Subcutaneous abdominal adipose tissue (tissue), 5 donors: ENCODE results near the gene PDCD1.

Experiments used
- H3K27ac ChIP-seq: one replicate; pipeline ENCODE4 v1.7.0; 2013; ENCODE audit warnings: low read depth, mild to moderate bottlenecking, inconsistent platforms, low read length, moderate library complexity
- H3K27me3 ChIP-seq, 5 donors: one replicate each; pipeline ENCODE4 v1.7.0; 2013; ENCODE audit warnings: low read length in 5 of 5, inconsistent platforms in 1 of 5; ENCODE audit not compliant: control insufficient read depth in 5 of 5, insufficient read depth in 4 of 5
- H3K36me3 ChIP-seq, 5 donors: one replicate each; pipeline ENCODE4 v1.7.0; 2013; ENCODE audit warnings: low read length in 5 of 5; ENCODE audit not compliant: control insufficient read depth in 5 of 5, insufficient read depth in 5 of 5
- H3K4me1 ChIP-seq, 5 donors: one replicate each; pipeline ENCODE4 v1.7.0; 2013; ENCODE audit warnings: low read length in 5 of 5, mild to moderate bottlenecking in 3 of 5, moderate library complexity in 1 of 5; ENCODE audit not compliant: control insufficient read depth in 5 of 5, insufficient read depth in 5 of 5
- H3K4me3 ChIP-seq, 5 donors: one replicate each; pipeline ENCODE4 v1.7.0; 2013; ENCODE audit warnings: low read length in 5 of 5, low read depth in 1 of 5
- H3K9ac ChIP-seq, 5 donors: one replicate each; pipeline ENCODE4 v1.7.0; 2013; ENCODE audit warnings: low read length in 5 of 5, mild to moderate bottlenecking in 4 of 5, moderate library complexity in 3 of 5
- H3K9me3 ChIP-seq, 5 donors: one replicate each; pipeline ENCODE4 v1.7.0; 2013; ENCODE audit warnings: low read length in 5 of 5; ENCODE audit not compliant: control insufficient read depth in 5 of 5
- donor health status: healthy.
- donor health status: healthy.
- donor health status: healthy.
- donor health status: healthy.
- donor health status: healthy.

PDCD1 gene

GRCh38 chr2:241813644-241814392, 44.9 kb downstream of the PDCD1 start:
- Histone ChIP-seq H3K36me3 (no peaks in the 10 kb centered on the region), H3K4me1 (peaks cover 0 to 36% (median 19%) of the 10 kb centered on the region in 5 donors), H3K9ac (no peak overlapping the region), H3K27ac (no peak overlapping the region), H3K27me3 (peaks cover 0 to 11% (median 2%) of the 10 kb centered on the region in 5 donors), H3K4me3 (no peak overlapping the region), H3K9me3 (no peaks in the 10 kb centered on the region)

- Histone ChIP-seq H3K36me3 (no peaks in the 10 kb centered on the region), H3K9me3 (no peaks in the 10 kb centered on the region), H3K4me3 (no peak overlapping the region), H3K4me1 (peaks cover 0 to 33% (median 16%) of the 10 kb centered on the region in 5 donors), H3K27ac (no peak overlapping the region), H3K9ac (no peak overlapping the region), H3K27me3 (peaks cover 0 to 11% (median 2%) of the 10 kb centered on the region in 5 donors)
Observed at GRCh38 chr2:241812730-241813643, 45.7 kb downstream of the PDCD1 start.

DNA sequence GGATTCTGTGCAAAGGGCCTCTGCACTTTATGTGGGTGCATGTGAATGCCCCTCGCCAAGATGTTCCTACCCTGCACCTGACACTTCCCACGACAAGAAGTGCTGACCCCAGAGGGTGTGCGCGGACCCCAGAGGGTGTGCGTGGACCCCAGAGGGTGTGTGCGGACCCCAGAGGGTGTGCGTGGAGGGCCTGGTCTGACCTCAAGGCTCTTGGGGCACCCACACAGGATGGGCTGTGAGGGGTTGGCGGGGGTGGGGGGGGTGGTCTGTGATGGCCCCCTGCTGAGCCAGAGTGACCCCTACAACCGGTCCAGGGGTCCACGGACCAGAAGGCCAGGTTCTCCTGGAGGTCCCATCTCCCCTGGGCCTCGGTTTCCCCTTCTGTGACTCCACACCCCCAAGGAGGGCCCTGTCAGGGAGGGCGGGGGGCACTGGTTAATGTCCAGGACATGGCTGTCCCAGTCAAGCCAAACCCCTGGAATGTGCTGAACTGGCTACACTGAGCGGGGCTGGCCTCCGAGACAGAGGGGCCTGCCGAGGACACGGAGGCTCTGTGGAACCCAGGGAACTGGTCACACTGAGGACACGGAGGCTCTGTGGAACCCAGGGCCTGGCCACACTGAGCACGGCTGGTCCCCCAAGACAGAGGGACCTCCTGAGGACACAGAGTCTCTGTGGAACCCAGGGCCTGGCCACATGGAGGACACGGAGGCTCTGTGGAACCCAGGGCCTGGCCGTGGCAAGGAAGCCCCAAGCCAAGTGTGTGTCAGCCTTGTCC, 46.6 kb downstream of the PDCD1 start:
- no peak overlapping the region for H3K27ac ChIP-seq
- H3K9ac ChIP-seq = no peak overlapping the region
- peaks cover 0 to 11% (median 2%) of the 10 kb centered on the region in 5 donors for H3K27me3 ChIP-seq
- peaks cover 0 to 28% (median 12%) of the 10 kb centered on the region in 5 donors for H3K4me1 ChIP-seq
- H3K9me3 ChIP-seq = no peaks in the 10 kb centered on the region
- H3K4me3 ChIP-seq = no peak overlapping the region
- no peaks in the 10 kb centered on the region for H3K36me3 ChIP-seq

GRCh38 chr2:241811201-241811951, 47.3 kb downstream of the PDCD1 start:
- H3K4me3 ChIP-seq = no peak overlapping the region
- H3K36me3 ChIP-seq = no peaks in the 10 kb centered on the region
- H3K4me1 ChIP-seq = peaks cover 0 to 27% (median 12%) of the 10 kb centered on the region in 5 donors
- no peak overlapping the region for H3K27ac ChIP-seq
- H3K9ac ChIP-seq = no peak overlapping the region
- no peaks in the 10 kb centered on the region for H3K9me3 ChIP-seq
- H3K27me3 ChIP-seq = peaks cover 0 to 10% (median 2%) of the 10 kb centered on the region in 5 donors

DNA sequence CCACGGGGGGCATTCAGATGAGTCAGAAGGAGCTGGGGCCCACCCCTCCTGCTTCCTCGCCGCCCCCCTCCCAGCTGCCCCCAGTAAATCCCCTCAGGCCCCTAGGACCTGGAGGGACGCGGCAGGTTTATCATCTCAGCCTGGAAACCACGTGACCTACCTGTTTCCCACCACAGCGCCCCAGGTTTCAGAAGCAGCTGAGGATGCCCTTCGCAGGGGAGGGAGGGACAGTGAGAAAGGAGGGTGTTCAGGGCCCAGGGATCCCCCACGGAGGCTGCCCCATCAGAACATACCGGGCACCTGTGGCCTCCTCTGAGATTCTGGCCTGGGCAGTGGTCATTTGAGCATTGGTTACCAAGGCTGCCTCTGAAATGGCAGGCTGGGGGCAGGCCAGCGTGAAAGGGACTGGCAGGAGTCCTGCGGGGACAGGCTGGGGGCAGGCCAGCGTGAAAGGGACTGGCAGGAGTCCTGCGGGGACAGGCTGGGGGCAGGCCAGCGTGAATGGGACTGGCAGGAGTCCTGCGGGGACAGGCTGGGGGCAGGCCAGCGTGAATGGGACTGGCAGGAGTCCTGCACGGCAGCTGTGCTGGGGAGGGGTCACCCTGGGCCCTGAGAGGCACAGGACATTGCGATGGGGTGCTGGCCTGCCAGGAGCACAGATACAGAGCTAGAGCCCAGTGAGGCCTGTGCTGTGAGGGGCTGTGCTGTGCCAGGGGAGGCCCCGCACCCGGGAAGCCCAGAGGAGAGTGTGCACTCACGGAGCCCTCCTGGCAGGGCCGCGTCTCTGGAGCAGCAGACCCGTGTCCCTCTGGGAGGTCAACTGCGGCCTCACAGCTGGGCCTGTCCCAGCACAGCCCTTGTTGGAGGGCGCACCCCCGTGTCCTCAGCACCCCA, 48.1 kb downstream of the PDCD1 start:
- H3K27ac ChIP-seq = no peak overlapping the region
- no peak overlapping the region for H3K9ac ChIP-seq
- no peaks in the 10 kb centered on the region for H3K9me3 ChIP-seq
- H3K27me3 ChIP-seq = peaks cover 0 to 3% (median 2%) of the 10 kb centered on the region in 5 donors
- H3K36me3 ChIP-seq = no peaks in the 10 kb centered on the region
- H3K4me3 ChIP-seq = no peak overlapping the region
- H3K4me1 ChIP-seq = peaks cover 0 to 27% (median 12%) of the 10 kb centered on the region in 5 donors

DNA sequence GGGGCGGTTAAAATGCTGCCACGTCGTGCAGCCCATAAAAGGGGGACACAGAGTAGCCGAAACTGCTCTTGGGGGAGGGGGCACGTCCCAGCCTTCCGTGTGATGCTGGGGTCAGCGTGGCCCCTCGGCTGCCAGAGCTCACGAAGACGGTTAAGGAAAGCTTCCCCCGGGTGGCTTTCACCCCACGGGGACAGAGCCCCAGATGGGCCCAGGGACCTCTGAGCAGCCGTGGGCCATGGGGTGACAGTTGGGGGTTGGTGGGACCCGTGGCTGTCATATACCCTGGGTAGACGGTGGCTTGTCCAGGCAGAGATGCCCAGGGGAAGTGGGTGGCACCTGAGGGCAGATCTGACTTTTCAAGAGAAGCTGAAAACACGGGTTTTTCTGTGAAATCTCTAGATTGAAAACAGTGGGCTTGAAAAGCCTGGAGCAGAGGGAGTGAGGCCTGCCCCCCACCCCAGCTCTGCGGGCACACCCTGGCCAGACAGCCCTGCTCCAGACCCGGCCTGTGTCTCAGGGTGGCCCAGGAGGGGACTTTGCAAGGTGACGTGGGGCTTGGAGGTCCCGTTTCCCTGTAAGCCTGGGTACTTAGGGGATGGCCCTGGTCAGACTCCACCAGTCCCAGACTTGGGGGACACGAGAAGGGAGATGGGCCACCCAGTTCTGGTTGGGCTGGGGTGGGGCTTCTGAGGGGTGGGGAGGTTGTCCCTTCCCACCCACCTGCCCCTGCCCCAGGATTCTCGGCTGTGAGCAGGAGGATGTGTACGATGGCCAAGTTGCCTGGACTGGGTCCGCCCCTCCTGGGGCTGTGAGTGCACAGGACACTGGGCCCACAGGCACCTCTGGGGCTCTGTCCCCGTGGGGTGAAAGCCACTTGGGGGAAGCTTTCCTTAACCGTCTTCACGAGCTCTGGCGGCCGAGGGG, 49.0 kb downstream of the PDCD1 start:
- H3K9ac ChIP-seq = no peak overlapping the region
- no peaks in the 10 kb centered on the region for H3K9me3 ChIP-seq
- H3K27ac ChIP-seq = no peak overlapping the region
- H3K27me3 ChIP-seq = peaks cover 3 to 7% (median 5%) of the 10 kb centered on the region in 5 donors
- peaks cover 0 to 30% (median 12%) of the 10 kb centered on the region in 5 donors for H3K4me1 ChIP-seq
- no peak overlapping the region for H3K4me3 ChIP-seq
- H3K36me3 ChIP-seq = no peaks in the 10 kb centered on the region

DNA sequence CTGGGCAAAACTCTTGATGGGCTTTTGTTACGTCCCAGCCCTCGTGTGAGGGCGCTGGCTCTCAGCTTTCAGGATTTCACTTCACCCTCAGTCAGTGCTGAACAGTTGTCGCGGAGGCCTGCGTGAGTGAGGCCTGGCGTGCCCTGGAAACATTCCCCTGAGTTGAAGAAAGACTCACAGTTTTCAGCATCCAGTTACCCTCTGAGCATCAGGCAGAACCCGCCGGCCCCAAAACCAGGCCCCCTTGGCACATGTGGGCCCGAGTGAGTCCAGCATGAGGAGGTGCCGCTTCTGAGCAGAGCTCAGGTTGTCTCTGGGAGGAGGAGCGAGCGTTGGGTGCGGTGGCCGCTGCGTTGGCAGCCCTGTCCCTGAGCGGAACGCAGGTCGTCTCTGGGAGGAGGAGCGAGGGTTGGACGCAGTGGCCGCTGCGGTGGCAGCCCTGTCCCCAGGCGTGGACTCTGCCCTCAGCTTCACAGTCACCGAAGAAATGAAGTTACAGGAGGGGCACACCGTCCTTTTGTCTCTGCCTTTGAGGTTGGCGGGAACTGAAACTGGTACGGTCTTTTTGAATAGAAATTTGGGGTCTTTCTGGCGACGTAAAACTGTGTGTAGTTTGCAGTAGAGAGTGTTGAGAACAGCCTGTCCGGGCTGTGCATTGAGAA, 49.8 kb downstream of the PDCD1 start, which contains the start of gene NEU4:
Gene NEU4 (plus strand): TSS at position 473 of the 662 bp plus-strand sequence. CDS start 5,292 bp downstream, outside the sequence.
- H3K27me3 ChIP-seq = peaks cover 9 to 14% (median 10%) of the 10 kb centered on the region in 5 donors
- H3K9ac ChIP-seq = no peak within 1 kb of the TSS
- H3K4me3 ChIP-seq = no peak within 1 kb of the TSS
- H3K27ac ChIP-seq = no peak within 1 kb of the TSS
- no peaks in the 10 kb centered on the region for H3K9me3 ChIP-seq
- H3K4me1 ChIP-seq = peaks cover 0 to 36% (median 18%) of the 10 kb centered on the region in 5 donors
- no peaks in the 10 kb centered on the region for H3K36me3 ChIP-seq
